Astrocyte of the cerebellum (primary cell): ENCODE measurements around the gene GSG1.

ENCODE experiments used
- DNase-seq: peaks from one replicate; pipeline ENCODE4 v3.0.0-alpha.2; 2011; ENCODE audit warnings: low read depth
- H3K4me3 ChIP-seq: 2 replicates; pipeline ENCODE4 v1.5.1; 2011; ENCODE audit warnings: mild to moderate bottlenecking, low read depth, low read length, moderate library complexity
- in situ Hi-C: cut with HindIII; loops from 2 replicates; pipeline ENCODE4 v1.10.0; 2017; ENCODE audit warnings: low sequenced_read_pairs
- TF ChIP-seq, protein P1 (sequence below): IDR thresholded peaks from 2 replicates; pipeline ENCODE4 v1.5.1; 2012; ENCODE audit warnings: low read length, low read depth, moderate library complexity, mild to moderate bottlenecking; ENCODE audit errors: missing control alignments

GSG1 gene

DNA sequence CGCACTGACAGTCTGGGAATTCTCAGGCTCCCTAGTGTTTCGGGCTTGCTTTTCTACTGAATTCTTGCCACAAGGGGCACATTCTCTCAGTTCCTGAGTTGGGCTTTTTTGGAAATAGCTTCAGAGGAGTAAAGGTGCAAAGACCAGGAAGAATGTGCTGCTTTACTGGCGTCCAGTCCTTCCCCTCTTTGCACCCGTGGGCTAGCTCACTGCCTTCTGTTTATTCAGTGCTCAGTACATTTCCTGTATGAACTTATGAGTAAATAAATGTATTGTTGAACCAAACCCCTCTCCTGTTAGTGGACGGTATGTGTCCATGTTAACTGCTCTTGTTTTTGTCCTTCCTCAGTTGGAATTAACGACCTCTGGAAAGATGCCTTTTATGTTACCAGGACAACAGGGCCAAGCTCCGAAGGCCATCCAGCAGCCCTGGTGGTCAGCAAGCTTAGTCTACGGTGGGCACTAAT lies 24.0 kb downstream of the GSG1 start:
- TF ChIP-seq, protein P1, sequence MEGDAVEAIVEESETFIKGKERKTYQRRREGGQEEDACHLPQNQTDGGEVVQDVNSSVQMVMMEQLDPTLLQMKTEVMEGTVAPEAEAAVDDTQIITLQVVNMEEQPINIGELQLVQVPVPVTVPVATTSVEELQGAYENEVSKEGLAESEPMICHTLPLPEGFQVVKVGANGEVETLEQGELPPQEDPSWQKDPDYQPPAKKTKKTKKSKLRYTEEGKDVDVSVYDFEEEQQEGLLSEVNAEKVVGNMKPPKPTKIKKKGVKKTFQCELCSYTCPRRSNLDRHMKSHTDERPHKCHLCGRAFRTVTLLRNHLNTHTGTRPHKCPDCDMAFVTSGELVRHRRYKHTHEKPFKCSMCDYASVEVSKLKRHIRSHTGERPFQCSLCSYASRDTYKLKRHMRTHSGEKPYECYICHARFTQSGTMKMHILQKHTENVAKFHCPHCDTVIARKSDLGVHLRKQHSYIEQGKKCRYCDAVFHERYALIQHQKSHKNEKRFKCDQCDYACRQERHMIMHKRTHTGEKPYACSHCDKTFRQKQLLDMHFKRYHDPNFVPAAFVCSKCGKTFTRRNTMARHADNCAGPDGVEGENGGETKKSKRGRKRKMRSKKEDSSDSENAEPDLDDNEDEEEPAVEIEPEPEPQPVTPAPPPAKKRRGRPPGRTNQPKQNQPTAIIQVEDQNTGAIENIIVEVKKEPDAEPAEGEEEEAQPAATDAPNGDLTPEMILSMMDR = no peak
- in situ Hi-C loops = no loop called here
- no peak for DNase-seq

DNA sequence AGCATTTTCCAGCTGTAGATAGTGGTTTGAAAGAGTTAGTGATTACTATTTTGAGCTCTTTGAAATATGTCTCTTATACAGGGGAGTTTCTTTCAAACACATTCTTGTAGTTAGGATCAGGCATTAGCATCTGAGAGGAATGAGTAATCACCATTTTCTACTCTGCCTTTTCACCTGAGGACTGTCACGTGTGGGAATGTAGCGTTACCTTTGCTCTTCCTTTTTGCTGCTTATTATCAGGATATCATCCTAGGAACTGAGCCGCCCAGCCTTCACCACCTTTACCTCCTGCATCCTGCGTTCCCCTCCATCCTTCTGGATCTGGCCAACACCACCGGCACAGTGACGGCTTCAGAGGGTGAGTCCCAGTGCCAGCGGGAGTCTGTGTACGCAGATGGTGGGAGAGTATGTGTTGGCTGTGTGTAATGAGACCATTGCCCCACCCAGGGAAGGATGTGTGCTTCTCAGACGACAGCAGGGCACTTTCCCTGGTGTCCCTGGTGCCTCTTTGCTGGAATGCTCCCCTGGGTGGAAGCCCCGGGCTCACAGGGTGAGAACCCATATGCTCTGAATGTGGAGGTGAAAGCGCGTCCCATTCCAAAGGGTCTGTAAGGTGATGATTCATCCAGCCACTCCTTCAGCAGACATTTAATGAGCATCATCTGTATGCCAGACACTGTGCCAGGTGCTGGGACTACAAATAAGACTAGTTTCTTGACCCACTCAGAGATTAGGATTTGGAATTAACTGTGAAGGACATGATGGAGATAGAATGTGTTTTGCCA lies 27.5 kb downstream of the GSG1 start:
- in situ Hi-C loops = no loop called here
- H3K4me3 ChIP-seq = no peak overlapping the region
- DNase-seq = no peak
- TF ChIP-seq, protein P1 = no peak

More for the DNA sequence above, 24.0 kb downstream of the GSG1 start:
- no peak overlapping the region for H3K4me3 ChIP-seq

DNA sequence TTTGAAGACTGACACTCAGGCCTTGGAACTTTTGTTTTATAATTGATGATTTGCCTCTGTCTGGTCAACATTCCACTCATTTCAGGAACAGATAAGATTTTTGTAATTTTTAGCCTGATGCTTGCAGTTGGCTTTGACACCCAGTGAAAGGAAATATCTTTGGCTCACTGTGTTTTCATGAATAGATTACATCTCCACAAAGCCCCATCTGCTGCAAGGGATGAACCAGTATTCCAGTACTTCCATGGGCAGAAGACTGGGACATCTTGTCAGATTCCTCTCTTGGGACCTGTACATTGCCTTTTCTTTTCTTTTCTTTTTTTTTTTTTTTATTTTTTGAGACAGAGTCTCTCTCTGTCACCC lies 28.4 kb downstream of the GSG1 start:
- no peak overlapping the region for H3K4me3 ChIP-seq
- TF ChIP-seq, protein P1 = no peak
- in situ Hi-C loops = no loop called here
- no peak for DNase-seq

DNA sequence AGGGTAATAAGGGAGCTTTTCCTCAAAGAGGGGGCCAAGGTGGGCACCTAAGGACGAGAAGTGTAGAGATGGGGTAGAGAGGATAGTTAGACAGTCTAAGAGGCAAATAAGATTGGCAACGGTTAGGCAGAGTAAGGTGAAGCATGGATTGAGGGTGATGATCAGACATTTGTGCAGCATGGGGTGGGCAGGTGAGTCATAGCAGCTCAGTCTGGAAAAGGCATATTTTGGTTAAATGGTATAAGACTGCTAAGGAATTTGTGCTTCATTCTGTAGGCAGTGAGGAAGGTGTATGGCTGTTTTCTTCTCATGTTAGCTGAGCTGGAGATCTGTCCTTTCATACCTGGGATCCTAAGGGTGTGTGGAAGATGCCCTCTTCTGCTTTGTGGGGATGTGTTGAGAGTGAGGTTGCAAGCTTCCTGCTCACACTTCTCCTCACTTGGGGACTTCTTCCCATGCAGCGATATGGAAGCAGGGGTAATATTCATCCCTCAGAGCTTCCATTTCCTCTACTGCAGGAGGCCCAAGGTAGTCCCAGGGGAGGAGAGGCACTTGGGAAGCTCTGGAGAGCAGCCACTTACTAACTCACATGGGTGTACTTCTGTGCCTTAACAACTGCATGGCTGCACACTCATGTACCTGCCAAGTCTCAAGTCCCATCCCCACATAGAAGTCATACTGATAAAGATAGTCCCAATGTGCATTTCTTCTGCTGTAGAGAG lies 28.9 kb downstream of the GSG1 start:
- H3K4me3 ChIP-seq = no peak overlapping the region
- DNase-seq = no peak
- in situ Hi-C loops = no loop called here
- TF ChIP-seq, protein P1 = no peak

GRCh38 chr12:13073173-13073572 lies 30.3 kb downstream of the GSG1 start:
- TF ChIP-seq, protein P1 = no peak
- in situ Hi-C loops = no loop called here
- H3K4me3 ChIP-seq = no peak overlapping the region
- no peak for DNase-seq

DNA sequence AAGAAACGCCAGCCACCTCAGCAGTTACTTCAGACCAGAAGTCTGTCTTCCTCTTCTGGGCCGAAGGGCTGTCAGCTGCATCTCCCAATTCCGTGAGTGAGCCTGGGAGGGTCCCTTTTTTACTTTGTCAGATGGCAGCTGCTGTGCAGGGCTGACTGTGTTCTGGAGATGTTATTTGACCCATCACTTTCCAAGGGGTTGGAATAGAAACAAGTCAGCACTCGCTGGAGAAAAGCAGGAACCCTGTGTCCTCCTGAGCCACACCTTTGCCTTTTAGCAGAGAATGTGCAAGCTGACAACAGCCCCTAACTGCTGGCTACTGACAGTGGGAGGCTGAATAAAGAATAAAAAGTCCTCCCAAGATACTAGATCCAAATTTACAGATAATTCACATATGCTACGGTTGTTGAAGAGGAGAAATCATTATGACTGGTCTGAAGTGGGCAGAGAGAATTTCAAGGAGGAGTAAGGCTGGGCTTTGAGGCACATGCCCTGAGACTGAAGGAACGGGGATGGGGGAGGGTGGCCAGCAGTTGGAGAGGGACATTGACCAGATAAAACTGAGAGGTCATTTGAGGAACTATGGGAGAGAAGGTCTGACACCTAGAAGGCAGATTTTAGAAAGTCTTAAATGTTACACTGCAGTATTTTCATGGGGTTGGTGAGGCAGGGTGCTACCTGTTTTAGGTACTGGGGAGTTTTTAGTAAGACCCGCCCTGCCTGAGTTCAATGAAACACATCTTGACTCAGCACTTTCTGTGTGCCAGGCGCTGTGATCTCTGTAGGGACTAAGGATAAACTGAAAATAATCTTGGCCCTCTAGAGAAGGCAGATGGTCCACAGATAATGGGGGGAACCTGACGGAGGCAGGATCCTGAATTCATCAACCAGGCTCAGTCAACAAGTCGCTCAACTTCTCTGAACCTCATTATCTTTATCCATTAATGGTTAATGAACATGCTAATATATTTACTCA lies 31.9 kb downstream of the GSG1 start:
- in situ Hi-C loops = no loop called here
- no peak overlapping the region for H3K4me3 ChIP-seq
- TF ChIP-seq, protein P1 = no peak
- no peak for DNase-seq
